Glutamatergic neuron (in vitro differentiated cells): ENCODE data around the gene SMIM5. TPM values are rescaled to one million over a fixed set of nuclear protein-coding genes. Genes with fewer than 3 reads are reported as not detected.

Experiments used
- DNase-seq: peaks from one replicate; pipeline ENCODE4 v3.0.0; 2022
- H3K27ac Mint-ChIP-seq: one replicate; pipeline ENCODE4 v1.8.0; 2020; ENCODE audit warnings: mild to moderate bottlenecking, mixed read lengths, inconsistent platforms; ENCODE audit not compliant: unreplicated experiment
- H3K27me3 Mint-ChIP-seq: one replicate; pipeline ENCODE4 v1.8.0; 2020; ENCODE audit warnings: mild to moderate bottlenecking, moderate library complexity, mixed read lengths, inconsistent platforms; ENCODE audit not compliant: unreplicated experiment
- H3K36me3 Mint-ChIP-seq: one replicate; pipeline ENCODE4 v1.8.0; 2020; ENCODE audit warnings: mild to moderate bottlenecking, mixed read lengths, inconsistent platforms; ENCODE audit not compliant: unreplicated experiment
- H3K4me1 Mint-ChIP-seq: one replicate; pipeline ENCODE4 v1.8.0; 2020; ENCODE audit warnings: mild to moderate bottlenecking, low read depth, mixed read lengths, inconsistent platforms; ENCODE audit not compliant: unreplicated experiment
- H3K4me3 Mint-ChIP-seq: one replicate; pipeline ENCODE4 v1.8.0; 2020; ENCODE audit warnings: mild to moderate bottlenecking, mixed read lengths, inconsistent platforms; ENCODE audit not compliant: unreplicated experiment
- H3K9me3 Mint-ChIP-seq: one replicate; pipeline ENCODE4 v1.8.0; 2020; ENCODE audit warnings: mild to moderate bottlenecking, moderate library complexity, mixed read lengths, inconsistent platforms; ENCODE audit not compliant: unreplicated experiment
- CTCF ChIP-seq: fragments of 200-600 bp; sonication (generic); IDR thresholded peaks from one replicate; pipeline ENCODE4 v1.5.0; 2021; ENCODE audit not compliant: partially characterized antibody, unreplicated experiment
- total RNA-seq: library from RNA; stranded (reverse); fragmentation: NEBNext Ultra II Directional; extraction: Animal tissue kit (Norgen Biotek cat#: 25700); gene quantifications from one replicate; pipeline ENCODE4 v1.2.1, GENCODE V29; 2021; ENCODE audit not compliant: unreplicated experiment

Gene SMIM5
- total RNA-seq, 1 donor from 2014 or later: 0.20 TPM

- TF ChIP-seq CTCF: no peak
- Mint-ChIP-seq H3K9me3 (no peaks in the 10 kb centered on the region), H3K27ac (no peak overlapping the region), H3K4me3 (no peak overlapping the region), H3K27me3 (no peaks in the 10 kb centered on the region), H3K4me1 (peaks cover 6% of the 10 kb centered on the region), H3K36me3 (no peaks in the 10 kb centered on the region)
- DNase-seq: no peak
These were observed 29.3 kb downstream of the SMIM5 start for GRCh38 chr17:75662511-75662910.

DNA sequence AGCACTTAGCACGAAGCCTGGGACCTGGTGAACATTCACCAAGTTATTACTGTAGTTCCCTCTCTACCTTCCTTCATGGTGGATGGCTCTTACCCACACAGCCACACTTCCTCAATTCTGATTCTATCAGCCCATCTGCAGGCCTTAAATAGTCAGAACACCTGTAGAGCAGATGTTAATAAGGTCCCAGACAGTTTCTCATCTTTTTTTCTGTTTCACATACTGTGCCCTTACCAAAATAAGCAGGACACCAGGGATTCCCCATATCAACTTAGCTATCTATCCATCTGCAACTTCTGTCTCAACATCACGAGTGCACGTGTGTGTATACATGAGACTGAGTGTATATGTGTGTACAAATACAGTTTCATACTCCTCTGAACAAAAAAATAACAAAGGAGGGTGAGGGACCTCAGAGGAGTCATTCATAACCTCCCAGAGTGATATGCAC lies 30.9 kb downstream of the SMIM5 start:
- Mint-ChIP-seq H3K36me3 (no peaks in the 10 kb centered on the region), H3K4me1 (peaks cover 9% of the 10 kb centered on the region), H3K9me3 (peaks cover 2% of the 10 kb centered on the region), H3K4me3 (no peak overlapping the region), H3K27ac (peak overlapping the region; percentile 17), H3K27me3 (no peaks in the 10 kb centered on the region)
- DNase-seq: no peak
- TF ChIP-seq CTCF: no peak

DNA sequence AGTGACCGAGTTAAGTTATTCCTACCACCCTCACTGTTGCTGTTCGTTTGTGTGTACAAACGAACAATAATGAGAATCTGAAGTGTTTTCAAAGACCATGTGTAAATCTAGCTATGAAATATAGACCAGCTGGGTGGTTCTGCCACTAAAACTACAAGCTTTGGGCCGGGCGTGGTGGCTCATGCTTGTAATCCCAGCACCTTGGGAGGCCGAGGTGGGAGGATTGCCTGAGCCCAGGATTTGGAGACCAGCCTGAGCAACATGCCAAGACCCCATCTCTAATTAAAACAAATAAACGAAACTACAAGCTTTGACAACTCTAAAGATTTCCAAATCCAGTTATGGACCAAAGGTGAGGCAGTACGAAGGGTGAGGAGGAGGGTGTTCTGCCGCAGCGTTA lies 32.7 kb downstream of the SMIM5 start:
- peaks cover 9% of the 10 kb centered on the region for H3K4me1 Mint-ChIP-seq
- H3K9me3 Mint-ChIP-seq: peaks cover 2% of the 10 kb centered on the region
- H3K36me3 Mint-ChIP-seq: no peaks in the 10 kb centered on the region
- no peak for TF ChIP-seq CTCF
- no peak for DNase-seq
- H3K27ac Mint-ChIP-seq: peak overlapping the region; percentile 59
- H3K4me3 Mint-ChIP-seq: peak overlapping the region; percentile 78
- H3K27me3 Mint-ChIP-seq: peaks cover 1% of the 10 kb centered on the region

DNA sequence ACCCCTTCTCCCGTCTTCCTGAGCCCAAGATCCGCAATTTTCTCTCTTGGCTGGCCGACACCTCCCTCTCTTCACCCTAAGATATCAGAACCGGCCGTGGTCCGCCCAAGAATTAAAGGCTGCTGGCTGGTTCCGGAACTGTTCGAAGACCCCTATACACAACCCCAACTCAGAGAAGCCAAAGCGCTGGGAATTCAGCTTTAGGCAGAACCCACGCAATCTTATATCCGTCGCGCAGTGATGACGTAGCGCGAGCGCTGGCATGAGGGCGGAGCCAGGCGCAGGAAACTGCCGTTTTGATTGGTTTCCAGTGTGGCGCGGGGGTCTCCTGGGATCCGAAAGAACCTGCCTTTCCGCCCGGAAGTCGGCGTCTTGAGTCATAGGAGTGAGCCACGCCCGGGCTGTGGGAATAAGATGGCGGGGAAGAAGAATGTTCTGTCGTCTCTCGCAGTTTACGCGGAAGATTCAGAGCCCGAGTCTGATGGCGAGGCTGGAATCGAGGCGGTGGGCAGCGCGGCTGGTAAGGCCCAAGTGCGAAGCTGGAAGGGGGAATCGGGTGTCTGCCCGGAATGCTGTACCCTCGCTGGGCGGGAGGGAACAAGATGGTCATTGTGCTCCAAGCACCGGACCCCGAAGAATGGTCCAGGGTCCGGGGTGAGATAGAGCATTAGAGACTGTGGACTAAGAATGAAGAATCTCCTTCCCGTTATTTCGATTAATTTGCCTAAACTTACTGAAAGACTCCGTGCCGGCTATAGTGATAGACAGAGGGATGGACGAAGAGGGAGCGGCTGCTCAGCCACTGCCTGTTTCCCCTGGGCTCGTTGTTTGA lies 33.9 kb downstream of the SMIM5 start, which contains the start of the genes RECQL5 and SAP30BP:
RECQL5 (minus strand) TSS at position 196 of the 832 bp plus-strand sequence. CDS start 597 bp downstream, outside the sequence.
SAP30BP (plus strand) TSS at position 380 of the 832 bp plus-strand sequence; CDS start at position 415, 35 bp downstream.
- peaks cover 9% of the 10 kb centered on the region for H3K4me1 Mint-ChIP-seq
- H3K27me3 Mint-ChIP-seq: peaks cover 1% of the 10 kb centered on the region
- H3K27ac Mint-ChIP-seq: no peak within 1 kb of the TSS
- no peak for TF ChIP-seq CTCF
- H3K4me3 Mint-ChIP-seq: peak within 1 kb of the TSS; percentile 78
- H3K9me3 Mint-ChIP-seq: peaks cover 2% of the 10 kb centered on the region
- peak; percentile 99 for DNase-seq
- H3K36me3 Mint-ChIP-seq: no peaks in the 10 kb centered on the region

- DNase-seq: no peak
- H3K9me3 Mint-ChIP-seq: peaks cover 2% of the 10 kb centered on the region
- no peak for TF ChIP-seq CTCF
- peaks cover 1% of the 10 kb centered on the region for H3K27me3 Mint-ChIP-seq
- H3K27ac Mint-ChIP-seq: no peak overlapping the region
- H3K4me1 Mint-ChIP-seq: peaks cover 9% of the 10 kb centered on the region
- H3K4me3 Mint-ChIP-seq: no peak overlapping the region
- no peaks in the 10 kb centered on the region for H3K36me3 Mint-ChIP-seq
These were observed 34.6 kb downstream of the SMIM5 start for GRCh38 chr17:75667825-75668224.
